HEK293T (cell line): ENCODE measurements around the gene ZYG11B.

Source experiments
- ARNT ChIP-seq: fragments of 450-650 bp; IDR thresholded peaks from 2 replicates; pipeline ENCODE4 v1.6.1; 2017; ENCODE audit warnings: mild to moderate bottlenecking
- BHLHE40 ChIP-seq: fragments of 450-650 bp; IDR thresholded peaks from 2 replicates; pipeline ENCODE4 v1.6.1; 2016; ENCODE audit warnings: mild to moderate bottlenecking, moderate library complexity, borderline replicate concordance
- ELF4 ChIP-seq: fragments of 450-650 bp; IDR thresholded peaks from 2 replicates; pipeline ENCODE4 v1.6.1; 2017; ENCODE audit warnings: antibody characterized with exemption
- FOXA1 ChIP-seq: fragments of 450-650 bp; IDR thresholded peaks from 2 replicates; pipeline ENCODE4 v1.6.1; 2016; ENCODE audit warnings: mild to moderate bottlenecking
- FOXK2 ChIP-seq: fragments of 450-650 bp; IDR thresholded peaks from 2 replicates; pipeline ENCODE4 v1.6.1; 2016; ENCODE audit warnings: mild to moderate bottlenecking
- FOXM1 ChIP-seq: fragments of 450-650 bp; IDR thresholded peaks from 2 replicates; pipeline ENCODE4 v1.6.1; 2017; ENCODE audit warnings: mild to moderate bottlenecking, borderline replicate concordance
- HDGF ChIP-seq: fragments of 450-650 bp; IDR thresholded peaks from 2 replicates; pipeline ENCODE4 v1.6.1; 2017; ENCODE audit warnings: antibody characterized with exemption, borderline replicate concordance
- L3MBTL2 ChIP-seq: fragments of 450-650 bp; conservative IDR thresholded peaks from 2 replicates; pipeline ENCODE4 v1.6.1; 2016; ENCODE audit warnings: mild to moderate bottlenecking
- SP1 ChIP-seq: fragments of 450-650 bp; IDR thresholded peaks from 2 replicates; pipeline ENCODE4 v1.6.1; 2017
- SUZ12 ChIP-seq: fragments of 450-650 bp; IDR thresholded peaks from 2 replicates; pipeline ENCODE4 v1.6.1; 2016; ENCODE audit warnings: mild to moderate bottlenecking

- TF ChIP-seq SP1 = no peak
- TF ChIP-seq BHLHE40 = no peak
- TF ChIP-seq FOXM1 = no peak
- no peak for TF ChIP-seq HDGF
- no peak for TF ChIP-seq FOXA1
- TF ChIP-seq FOXK2 = no peak
- TF ChIP-seq SUZ12 = no peak
- no peak for TF ChIP-seq L3MBTL2
- TF ChIP-seq ELF4 = no peak
- no peak for TF ChIP-seq ARNT
Observed at GRCh38 chr1:52741259-52741658, 15.0 kb downstream of the ZYG11B start.
